MG63 (cell line): Measurements from ENCODE around the gene CAND2. TPM values are rescaled to one million over a fixed set of nuclear protein-coding genes. Genes with fewer than 3 reads are reported as not detected.
"Not testable (repeated sequence)": the region's sequence is repeated elsewhere in the genome, so short reads cannot be mapped to it uniquely, and the experiment has no call there.

Experiments
- DNase-seq: peaks from one replicate; pipeline ENCODE4 v3.0.0-alpha.2; 2020
- H3K27me3 ChIP-seq: fragments of 250-450 bp; sonication (Bioruptor Pico); 2 replicates; pipeline ENCODE4 v1.5.1; 2020; ENCODE audit warnings: mild to moderate bottlenecking, moderate library complexity
- H3K36me3 ChIP-seq: fragments of 250-450 bp; sonication (Bioruptor Pico); 2 replicates; pipeline ENCODE4 v1.5.1; 2020; ENCODE audit warnings: mild to moderate bottlenecking, moderate library complexity
- H3K4me3 ChIP-seq: fragments of 250-450 bp; sonication (Bioruptor Pico); 2 replicates; pipeline ENCODE4 v1.5.1; 2020; ENCODE audit warnings: mild to moderate bottlenecking, moderate library complexity
- H3K9me3 ChIP-seq: fragments of 250-450 bp; sonication (Bioruptor Pico); 2 replicates; pipeline ENCODE4 v1.5.1; 2020; ENCODE audit warnings: mild to moderate bottlenecking, moderate library complexity
- total RNA-seq: library from RNA; depleted of rRNA; stranded (reverse); fragments of >200 nt; shearing (Covaris generic); gene quantifications from 2 replicates; pipeline ENCODE4 v1.2.3, GENCODE V29; 2014; ENCODE audit warnings: low replicate concordance

The CAND2 gene
- total RNA-seq, 1 experiment from 2014 or later, result 0.23 TPM

DNA sequence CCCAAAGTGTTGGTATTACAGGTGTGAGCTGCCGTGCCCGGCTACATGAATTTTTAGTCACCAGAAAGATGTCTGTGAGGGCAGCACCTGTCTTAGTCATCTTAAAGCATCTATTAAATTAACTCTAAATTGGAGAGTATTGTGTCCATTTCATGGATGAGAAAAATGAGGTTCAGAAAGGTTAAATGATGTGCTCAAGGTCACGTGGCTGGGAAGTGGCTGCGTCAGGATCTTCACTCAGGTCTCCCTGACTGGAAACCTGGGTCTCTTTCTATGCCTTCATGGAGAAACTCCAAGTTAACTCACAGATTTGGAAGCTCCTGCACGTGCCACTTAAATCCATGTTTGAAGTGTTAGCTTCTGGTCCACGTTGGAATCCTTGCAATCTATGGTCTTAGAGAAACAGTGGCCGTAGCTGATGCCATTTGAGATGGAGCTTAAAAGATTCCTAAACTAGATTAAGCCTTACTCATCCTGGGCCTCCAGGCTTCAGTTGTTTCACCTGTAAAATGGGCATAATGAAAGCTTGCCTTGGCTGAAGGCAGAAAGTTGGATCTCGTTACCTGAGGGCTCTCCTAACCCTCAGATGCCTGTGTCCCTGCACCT lies 32.2 kb upstream of the CAND2 start:
- no peak for DNase-seq
- no peaks in the 10 kb centered on the region for H3K36me3 ChIP-seq
- H3K9me3 ChIP-seq, result no peaks in the 10 kb centered on the region
- no peaks in the 10 kb centered on the region for H3K27me3 ChIP-seq
- no peak overlapping the region for H3K4me3 ChIP-seq

DNA sequence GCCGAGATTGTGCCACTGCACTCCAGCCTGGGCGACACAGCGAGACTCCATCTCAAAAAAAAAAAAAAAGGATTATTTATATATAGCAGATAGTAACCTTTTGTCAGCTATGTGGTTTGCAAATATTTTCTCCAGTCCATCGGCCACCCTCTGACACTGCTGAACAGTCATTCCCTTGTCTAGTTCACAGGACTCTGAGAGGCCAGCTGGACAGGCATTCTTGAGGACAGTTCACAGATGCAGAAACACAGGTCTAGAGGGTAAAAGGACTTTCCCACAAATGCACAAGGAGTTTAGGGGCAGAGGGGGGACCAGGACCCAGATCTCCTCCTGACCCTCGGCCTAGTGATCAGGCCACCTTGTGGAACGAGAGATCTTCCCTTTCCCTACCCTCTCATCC lies 29.9 kb upstream of the CAND2 start:
- no peaks in the 10 kb centered on the region for H3K9me3 ChIP-seq
- no peak for DNase-seq
- H3K27me3 ChIP-seq, result no peaks in the 10 kb centered on the region
- no peaks in the 10 kb centered on the region for H3K36me3 ChIP-seq
- no peak overlapping the region for H3K4me3 ChIP-seq

DNA sequence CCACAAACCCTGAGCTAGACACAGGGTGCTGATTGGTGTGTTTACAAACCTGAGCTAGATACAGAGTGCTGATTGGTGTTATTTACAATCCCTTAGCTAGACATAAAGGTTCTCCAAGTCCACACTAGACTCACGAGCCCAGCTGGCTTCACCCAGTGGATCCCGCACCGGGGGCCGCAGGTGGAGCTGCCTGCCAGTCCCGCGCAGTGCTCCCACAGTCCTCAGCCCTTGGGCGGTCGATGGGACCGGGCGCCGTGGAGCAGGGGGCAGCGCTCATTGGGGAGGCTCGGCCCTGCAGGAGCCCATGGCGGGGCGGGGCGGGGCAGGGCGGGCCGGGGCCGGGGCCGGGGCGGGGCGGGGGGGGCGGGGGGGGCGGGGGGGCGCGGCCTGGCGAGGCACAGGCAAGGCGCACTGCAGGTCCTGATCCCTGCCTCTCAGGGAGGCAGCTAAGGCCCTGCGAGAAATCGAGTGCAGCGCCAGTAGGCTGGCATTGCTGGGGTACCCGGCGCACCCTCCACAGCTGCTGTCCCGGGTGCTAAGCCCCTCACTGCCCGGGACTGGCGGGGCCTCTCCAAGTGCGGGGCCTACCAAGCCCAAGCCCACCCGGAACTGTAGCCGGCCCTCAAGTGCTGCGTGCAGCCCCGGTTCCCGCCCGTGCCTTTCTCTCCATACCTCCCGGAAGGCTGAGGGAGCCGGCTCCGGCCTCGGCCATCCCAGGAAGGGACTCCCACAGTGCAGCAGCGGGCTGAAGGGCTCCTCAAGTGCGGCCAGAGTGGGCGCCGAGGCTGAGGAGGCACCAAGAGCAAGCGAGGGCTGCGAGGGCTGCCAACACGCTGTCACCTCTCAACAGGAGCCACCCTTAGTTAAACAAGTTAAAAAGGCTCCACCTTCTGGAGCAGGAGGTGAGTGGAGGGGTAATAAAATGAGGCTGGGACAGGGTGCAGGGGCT lies 27.6 kb upstream of the CAND2 start:
- no peaks in the 10 kb centered on the region for H3K9me3 ChIP-seq
- H3K4me3 ChIP-seq, result no peak overlapping the region
- H3K27me3 ChIP-seq, result no peaks in the 10 kb centered on the region
- no peaks in the 10 kb centered on the region for H3K36me3 ChIP-seq
- DNase-seq, result no peak

DNA sequence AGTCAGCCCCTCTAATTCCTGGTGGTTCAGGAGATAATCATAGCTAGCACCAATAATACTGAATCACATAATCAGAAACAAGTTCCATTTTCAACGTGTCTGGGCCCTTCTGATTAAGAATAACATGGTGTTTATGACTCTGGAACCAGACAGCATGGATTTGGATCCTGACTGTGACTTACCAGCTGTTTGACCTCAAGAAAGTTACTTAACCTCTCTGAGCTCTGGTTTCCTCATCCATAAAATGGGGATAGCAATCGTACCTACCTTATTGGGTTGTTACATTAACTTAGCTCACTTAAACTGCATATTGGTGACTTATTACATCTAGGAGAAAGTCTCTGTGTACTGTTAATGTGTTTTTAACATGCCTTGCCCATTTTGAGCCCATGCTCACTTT lies 26.7 kb upstream of the CAND2 start:
- Histone ChIP-seq H3K27me3 (no peaks in the 10 kb centered on the region), H3K9me3 (no peaks in the 10 kb centered on the region), H3K4me3 (no peak overlapping the region), H3K36me3 (no peaks in the 10 kb centered on the region)
- no peak for DNase-seq

DNA sequence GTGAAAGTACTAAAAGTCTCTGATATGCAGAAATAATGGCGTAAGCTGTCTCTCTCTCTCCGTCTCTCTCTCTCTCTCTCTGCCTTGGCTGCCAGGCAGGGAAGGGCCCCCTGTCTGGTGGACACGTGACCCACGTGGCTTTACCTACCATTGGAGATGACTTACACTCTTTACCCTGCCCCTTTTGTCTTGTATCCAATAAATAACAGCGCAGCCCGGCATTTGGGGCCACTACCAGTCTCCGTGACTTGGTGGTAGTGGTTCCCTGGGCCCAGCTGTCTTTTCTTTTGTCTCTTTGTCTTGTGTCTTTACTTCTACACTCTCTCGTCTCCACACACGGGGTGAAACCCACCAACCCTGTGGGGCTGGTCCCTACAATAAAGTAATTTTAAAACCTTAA lies 25.2 kb upstream of the CAND2 start:
- DNase-seq, result no peak
- no peaks in the 10 kb centered on the region for H3K36me3 ChIP-seq
- no peaks in the 10 kb centered on the region for H3K27me3 ChIP-seq
- no peak overlapping the region for H3K4me3 ChIP-seq
- no peaks in the 10 kb centered on the region for H3K9me3 ChIP-seq

DNA sequence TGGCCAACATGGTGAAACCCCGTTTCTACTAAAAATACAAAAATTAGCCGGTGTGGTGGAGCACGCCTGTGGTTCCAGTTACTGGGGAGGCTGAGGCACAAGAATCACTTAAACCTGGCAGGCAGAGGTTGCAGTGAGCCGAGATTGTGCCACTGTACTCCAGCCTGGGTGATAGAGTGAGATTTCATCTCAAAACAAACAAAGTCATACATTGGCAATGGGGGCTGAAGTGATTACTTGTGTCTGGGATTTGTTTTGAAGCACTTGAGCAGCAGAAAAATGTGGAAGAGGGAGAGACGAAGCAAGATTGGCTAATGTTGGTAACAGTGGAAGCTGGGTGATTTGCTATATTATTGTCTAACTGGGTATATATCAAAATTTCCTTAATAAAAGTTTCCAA lies 24.0 kb upstream of the CAND2 start:
- no peaks in the 10 kb centered on the region for H3K36me3 ChIP-seq
- no peak for DNase-seq

DNA sequence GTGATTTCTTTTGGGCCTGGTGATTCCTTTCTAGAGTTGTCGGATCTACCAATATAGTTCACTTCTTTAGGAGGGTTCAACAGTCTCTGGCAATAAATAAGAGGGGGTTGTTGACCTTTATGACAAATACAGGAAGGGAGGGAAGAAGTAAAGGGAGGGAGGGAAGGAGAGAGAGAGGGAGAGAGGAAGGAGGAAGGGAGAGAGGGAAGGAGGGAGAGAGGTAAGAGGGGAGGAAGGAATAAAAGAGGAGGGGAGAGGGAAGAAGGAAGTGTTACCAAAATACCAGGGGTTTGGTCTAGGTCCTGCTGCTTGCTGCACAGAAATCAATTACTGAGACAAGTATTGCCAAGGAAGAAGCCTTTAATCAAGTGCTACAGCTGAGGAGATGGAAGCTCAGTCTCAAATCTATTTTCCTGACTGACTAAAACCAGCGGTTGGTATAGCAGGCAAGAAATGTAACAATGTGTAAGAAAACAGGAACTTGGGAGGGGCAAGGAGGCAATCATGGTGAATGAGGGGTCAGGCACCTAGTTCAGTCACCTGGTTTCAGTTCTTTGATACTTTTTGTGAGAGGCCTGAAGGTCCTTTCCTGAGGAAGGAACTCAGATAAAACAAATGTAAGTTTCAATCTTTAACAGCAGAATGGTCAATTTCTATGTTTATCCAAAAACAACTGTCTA lies 23.3 kb upstream of the CAND2 start:
- Histone ChIP-seq H3K36me3 (no peaks in the 10 kb centered on the region), H3K27me3 (no peaks in the 10 kb centered on the region), H3K4me3 (no peak overlapping the region), H3K9me3 (no peaks in the 10 kb centered on the region)
- DNase-seq, result no peak

More for the DNA sequence above, 24.0 kb upstream of the CAND2 start:
- H3K9me3 ChIP-seq, result no peaks in the 10 kb centered on the region
- no peak overlapping the region for H3K4me3 ChIP-seq
- H3K27me3 ChIP-seq, result no peaks in the 10 kb centered on the region

DNA sequence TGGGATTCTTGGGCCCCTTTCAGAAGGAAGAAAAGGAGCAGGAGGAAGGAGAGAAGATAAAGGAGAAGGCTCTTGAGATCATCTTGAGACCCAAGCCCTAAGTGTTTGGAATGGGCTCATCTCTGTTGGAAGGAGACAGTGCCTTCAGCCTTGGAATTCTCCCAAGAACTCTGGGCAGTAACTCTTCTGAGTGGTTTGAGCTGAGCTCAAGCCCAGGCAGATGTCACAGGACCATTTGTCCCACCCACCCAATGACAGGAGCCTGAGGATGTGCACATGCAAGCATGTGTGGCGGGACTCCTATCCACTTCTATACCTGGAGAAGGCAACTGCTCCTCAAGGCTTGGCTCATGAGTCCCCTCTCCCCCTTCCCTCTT lies 22.8 kb upstream of the CAND2 start:
- no peak overlapping the region for H3K4me3 ChIP-seq
- DNase-seq, result no peak
- H3K27me3 ChIP-seq, result no peaks in the 10 kb centered on the region
- no peaks in the 10 kb centered on the region for H3K36me3 ChIP-seq
- H3K9me3 ChIP-seq, result no peaks in the 10 kb centered on the region

DNA sequence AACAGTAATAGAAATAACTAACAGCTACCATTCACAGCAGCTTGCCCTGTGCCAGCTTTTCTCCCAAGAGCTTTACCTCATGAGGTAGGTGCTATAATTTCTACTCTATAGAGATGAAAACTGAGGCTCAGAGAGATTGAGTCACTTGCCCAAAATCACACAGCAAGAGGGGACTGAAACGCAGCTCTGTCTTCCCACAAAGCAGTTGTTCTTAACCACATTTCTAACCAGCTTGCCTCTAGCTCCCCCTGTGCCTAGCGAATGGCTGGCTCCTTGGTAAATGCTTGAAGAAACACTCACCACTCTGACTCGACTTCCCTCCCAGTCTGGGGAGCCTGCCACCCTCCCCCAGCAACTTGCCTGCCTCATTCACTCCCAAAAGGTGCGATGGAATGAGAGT lies 21.9 kb upstream of the CAND2 start:
- no peak for DNase-seq
- Histone ChIP-seq H3K27me3 (no peaks in the 10 kb centered on the region), H3K36me3 (no peaks in the 10 kb centered on the region), H3K4me3 (no peak overlapping the region), H3K9me3 (no peaks in the 10 kb centered on the region)

DNA sequence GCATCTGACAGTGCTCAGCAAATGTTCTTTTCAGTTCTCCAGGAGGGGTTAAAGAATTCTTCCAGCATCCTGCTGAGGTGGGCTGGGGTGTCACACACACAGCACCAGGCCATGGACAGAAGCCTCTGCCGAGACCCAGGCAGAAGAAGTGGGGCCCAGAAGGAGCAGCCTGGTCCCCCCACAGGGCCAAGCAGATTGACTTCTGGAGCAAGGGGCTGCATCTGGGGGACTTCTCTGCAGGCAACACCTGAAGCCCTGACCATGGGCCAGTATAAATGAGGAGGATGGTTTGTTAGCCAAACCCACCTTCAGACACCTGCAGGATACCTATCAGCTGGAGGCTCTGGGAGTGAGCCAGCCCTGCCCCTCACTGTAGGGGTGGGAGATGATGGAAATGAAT lies 21.3 kb upstream of the CAND2 start:
- no peaks in the 10 kb centered on the region for H3K27me3 ChIP-seq
- DNase-seq, result no peak
- H3K9me3 ChIP-seq, result no peaks in the 10 kb centered on the region
- H3K4me3 ChIP-seq, result no peak overlapping the region
- H3K36me3 ChIP-seq, result no peaks in the 10 kb centered on the region

DNA sequence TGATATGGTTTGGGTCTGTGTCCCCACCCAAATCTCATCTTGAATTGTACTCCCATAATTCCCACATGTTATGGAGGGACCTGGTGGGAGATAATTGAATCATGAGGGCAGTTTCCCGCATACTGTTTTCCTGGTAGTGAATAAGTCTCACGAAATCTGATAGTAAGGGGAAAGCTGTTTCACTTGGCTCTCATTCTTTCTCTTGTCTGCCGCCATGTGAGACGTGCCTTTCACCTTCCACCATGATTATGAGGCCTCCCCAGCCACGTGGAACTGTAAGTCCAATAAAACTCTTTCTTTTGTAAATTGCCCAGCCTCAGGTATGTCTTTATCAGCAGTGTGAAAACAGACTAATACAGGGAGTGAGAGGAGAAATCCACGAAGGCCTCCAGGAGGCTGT lies 20.5 kb upstream of the CAND2 start:
- not testable (repeated sequence) for H3K36me3 ChIP-seq, H3K9me3 ChIP-seq, H3K4me3 ChIP-seq, DNase-seq, H3K27me3 ChIP-seq

DNA sequence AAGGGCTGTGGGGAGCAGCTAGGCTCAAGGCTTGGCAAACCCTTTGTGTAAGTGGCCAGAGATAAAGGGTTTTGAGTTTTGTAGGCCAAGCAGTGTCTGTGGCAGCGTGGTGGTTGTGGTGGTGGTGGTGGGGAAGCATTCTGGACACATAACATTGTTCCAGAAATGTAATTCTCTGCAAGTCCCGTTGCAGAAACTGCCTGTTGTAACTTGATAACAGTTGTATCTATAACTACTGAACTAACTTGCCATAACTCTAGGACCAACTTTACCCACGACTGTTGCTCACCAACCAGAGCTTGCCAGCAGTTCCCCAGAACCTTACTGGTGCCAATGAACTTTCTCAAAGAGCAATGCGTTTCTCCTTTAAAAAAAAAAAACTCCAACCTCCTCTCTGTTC lies 19.3 kb upstream of the CAND2 start:
- H3K27me3 ChIP-seq, result no peaks in the 10 kb centered on the region
- no peaks in the 10 kb centered on the region for H3K9me3 ChIP-seq
- no peaks in the 10 kb centered on the region for H3K36me3 ChIP-seq
- no peak for DNase-seq
- H3K4me3 ChIP-seq, result no peak overlapping the region

DNA sequence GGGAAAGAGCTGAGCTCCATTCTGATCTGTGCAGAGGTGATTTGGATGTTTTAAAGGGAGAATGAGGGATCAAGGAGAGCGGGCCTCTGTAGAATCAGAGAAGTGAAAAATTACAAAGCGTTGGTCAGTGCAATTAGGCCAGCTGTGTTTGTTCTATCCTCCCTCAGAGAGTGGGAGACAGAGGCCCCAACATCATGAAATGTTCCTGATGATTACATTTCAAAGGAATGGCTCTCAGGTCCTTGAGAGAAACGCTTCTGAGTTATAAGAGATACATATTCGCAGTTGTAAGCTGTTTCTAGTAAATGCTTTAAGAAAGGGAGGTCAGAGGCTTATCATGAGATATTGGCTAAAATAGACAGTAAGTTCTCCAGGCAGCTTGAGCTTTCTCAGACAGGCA lies 15.7 kb upstream of the CAND2 start:
- H3K4me3 ChIP-seq, result no peak overlapping the region
- no peak for DNase-seq
- H3K27me3 ChIP-seq, result no peaks in the 10 kb centered on the region; the same call in 1 of the 2 replicates
- H3K36me3 ChIP-seq, result no peaks in the 10 kb centered on the region
- no peaks in the 10 kb centered on the region for H3K9me3 ChIP-seq

DNA sequence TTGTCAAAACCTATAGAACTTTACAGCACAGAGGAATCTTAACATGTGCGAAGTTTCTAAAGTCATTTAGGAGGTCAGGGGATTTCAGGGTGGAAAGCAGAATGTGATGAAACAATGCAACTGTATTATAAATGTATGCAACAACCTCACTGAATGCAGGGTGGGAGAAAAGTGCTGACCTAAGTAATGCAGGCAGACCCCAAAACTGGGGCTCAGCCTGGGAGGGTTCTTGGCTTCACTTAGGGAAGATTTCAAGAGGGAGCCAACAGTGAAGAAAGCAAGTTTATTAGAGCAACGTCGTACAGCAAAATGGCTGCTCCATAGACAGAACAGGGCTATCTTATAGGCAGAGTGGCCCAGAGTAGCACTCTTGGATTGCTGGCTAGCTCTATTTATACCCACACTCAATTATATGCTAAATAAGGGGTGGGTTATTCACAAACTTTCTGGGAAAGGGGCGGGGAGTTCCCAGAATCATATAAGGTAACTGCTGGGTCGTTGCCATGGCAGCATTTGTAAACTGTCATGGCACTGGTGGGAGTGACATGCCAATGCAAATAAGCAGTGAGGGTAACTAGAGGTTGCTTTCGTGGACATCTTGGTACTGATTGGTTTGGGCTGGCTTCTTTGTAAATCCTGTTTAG lies 14.2 kb upstream of the CAND2 start:
- Histone ChIP-seq H3K4me3 (no peak overlapping the region), H3K36me3 (no peaks in the 10 kb centered on the region), H3K27me3 (no peaks in the 10 kb centered on the region; the same call in 1 of the 2 replicates), H3K9me3 (no peaks in the 10 kb centered on the region)
- DNase-seq, result no peak

DNA sequence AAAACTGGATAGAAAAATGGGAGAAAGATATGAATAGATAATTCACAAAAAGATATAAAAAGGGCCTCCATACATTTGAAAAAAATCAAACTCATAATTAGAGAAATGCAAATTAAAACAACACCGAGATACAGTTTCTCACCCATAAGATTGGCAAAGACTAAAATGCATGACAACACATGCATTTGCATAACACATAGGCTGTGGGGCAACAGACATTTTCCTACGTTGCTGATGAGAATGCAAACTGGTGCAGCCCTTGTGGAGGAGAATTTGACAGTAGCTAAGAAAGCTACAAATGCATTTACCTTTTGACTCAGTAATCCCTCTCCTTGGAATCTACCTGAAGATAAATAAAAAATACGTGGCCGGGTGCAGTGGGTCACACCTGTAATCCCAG lies 11.4 kb upstream of the CAND2 start:
- H3K36me3 ChIP-seq, result no peaks in the 10 kb centered on the region
- no peaks in the 10 kb centered on the region; the same call in 1 of the 2 replicates for H3K27me3 ChIP-seq
- no peak for DNase-seq
- no peak overlapping the region for H3K4me3 ChIP-seq
- H3K9me3 ChIP-seq, result no peaks in the 10 kb centered on the region

DNA sequence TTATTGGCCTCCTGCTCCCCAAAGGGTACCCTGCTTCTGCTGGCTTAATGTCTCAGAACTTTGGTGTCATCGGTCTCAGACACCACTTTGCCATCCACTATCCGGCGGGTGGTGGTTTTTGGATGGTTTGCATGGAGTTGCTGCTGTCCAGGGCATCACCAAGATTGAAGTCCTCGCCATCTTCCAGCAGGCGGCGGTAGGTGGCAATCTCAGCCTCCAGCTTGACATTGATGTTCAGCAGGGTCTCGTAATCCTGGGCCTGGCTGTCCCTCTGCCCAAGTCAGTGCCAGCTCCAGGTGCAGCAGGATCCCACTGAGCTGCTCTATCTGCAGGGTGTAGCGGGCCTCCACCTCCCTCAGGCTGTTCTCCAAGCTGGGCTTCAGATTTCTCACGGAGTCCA lies 9.1 kb upstream of the CAND2 start:
- not testable (repeated sequence) for H3K36me3 ChIP-seq, H3K27me3 ChIP-seq, H3K4me3 ChIP-seq, H3K9me3 ChIP-seq
- DNase-seq, result peak; percentile 38
